Measurements from ENCODE around the gene RSPO3.
"Not testable (repeated sequence)": the region's sequence is repeated elsewhere in the genome, so short reads cannot be mapped to it uniquely, and the experiment has no call there.

RSPO3 gene

DNA sequence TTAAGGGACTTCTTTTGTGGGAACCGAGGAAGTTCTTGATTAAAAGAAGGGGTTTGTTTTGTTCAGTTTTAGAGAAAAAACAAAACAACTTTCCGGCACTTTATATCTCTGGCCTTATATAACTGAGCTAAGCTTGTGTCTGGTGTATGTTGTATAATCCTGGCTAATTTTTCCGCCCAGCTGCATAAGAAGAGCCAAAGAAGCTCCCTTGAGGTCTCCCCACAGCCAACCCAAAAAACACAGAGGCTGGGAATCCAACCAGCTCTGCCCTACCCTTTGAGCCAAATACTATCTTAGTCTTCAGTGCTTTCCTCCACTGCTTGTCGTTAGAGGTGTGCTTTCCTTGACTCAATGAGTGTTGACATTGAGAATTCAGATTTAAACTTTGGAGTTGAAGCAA, 102.7 kb downstream of the RSPO3 start:
- intact Hi-C loops (cut with DNase I; ENCODE audit: low total_unique reads) = no loop called here
- DNase-seq = no peak
- Histone ChIP-seq H3K27ac (no peak overlapping the region), H3K4me3 (no peak overlapping the region), H3K9me3 (no peaks in the 10 kb centered on the region), H3K4me1 (no peaks in the 10 kb centered on the region), H3K27me3 (no peaks in the 10 kb centered on the region), H3K36me3 (no peaks in the 10 kb centered on the region)
- TF ChIP-seq, protein P1, sequence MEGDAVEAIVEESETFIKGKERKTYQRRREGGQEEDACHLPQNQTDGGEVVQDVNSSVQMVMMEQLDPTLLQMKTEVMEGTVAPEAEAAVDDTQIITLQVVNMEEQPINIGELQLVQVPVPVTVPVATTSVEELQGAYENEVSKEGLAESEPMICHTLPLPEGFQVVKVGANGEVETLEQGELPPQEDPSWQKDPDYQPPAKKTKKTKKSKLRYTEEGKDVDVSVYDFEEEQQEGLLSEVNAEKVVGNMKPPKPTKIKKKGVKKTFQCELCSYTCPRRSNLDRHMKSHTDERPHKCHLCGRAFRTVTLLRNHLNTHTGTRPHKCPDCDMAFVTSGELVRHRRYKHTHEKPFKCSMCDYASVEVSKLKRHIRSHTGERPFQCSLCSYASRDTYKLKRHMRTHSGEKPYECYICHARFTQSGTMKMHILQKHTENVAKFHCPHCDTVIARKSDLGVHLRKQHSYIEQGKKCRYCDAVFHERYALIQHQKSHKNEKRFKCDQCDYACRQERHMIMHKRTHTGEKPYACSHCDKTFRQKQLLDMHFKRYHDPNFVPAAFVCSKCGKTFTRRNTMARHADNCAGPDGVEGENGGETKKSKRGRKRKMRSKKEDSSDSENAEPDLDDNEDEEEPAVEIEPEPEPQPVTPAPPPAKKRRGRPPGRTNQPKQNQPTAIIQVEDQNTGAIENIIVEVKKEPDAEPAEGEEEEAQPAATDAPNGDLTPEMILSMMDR (IDR thresholded peaks at IDR 0.05) = no peak

DNA sequence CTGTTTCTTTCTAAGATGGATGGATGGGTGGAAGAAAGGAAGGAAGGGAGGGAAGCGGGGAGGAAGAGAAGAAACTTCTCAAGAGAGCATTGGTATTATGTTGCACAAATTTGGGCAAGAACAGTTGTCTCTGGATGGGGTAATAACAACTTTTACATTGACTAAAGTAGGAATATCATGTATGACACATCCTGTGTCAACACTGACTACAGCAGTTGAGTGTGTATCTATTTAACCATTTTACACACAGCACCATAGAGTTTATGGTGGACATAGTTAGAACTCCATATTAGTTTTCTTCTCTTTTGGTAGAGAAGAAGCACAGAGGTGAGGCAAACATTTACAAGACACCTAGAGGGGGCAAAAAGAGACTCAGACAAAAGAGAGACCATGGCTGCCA, 103.9 kb downstream of the RSPO3 start:
- TF ChIP-seq, protein P1 (IDR thresholded peaks at IDR 0.05) = no peak
- no peaks in the 10 kb centered on the region for H3K36me3 ChIP-seq
- no peak overlapping the region for H3K27ac ChIP-seq
- H3K9me3 ChIP-seq = no peaks in the 10 kb centered on the region
- intact Hi-C loops (cut with DNase I; ENCODE audit: low total_unique reads) = no loop called here
- no peaks in the 10 kb centered on the region for H3K4me1 ChIP-seq
- no peak for DNase-seq
- H3K4me3 ChIP-seq = no peak overlapping the region
- no peaks in the 10 kb centered on the region for H3K27me3 ChIP-seq

DNA sequence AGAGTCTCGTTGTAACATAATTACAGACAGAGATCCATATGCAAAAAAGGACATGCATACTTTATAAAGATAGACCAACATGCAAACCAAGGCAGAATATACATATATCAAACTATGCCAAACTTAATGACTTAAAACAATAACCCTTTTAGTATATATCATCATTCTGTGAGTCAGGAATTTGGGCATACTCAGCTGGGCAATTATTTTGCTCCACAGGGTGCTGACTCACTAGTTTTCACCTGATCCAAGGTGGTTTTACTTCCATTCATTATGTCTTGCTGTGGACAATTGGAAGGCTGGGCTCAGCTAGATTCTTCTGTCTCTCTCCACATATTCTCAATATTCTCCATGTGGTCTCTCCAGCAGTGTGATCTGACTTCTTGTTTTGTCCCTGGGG, 107.0 kb downstream of the RSPO3 start:
- TF ChIP-seq, protein P1 (IDR thresholded peaks at IDR 0.05) = no peak
- Histone ChIP-seq H3K36me3 (no peaks in the 10 kb centered on the region), H3K27me3 (no peaks in the 10 kb centered on the region), H3K9me3 (peaks cover 0 to 6% (median 4%) of the 10 kb centered on the region in 3 donors), H3K27ac (no peak overlapping the region), H3K4me3 (no peak overlapping the region), H3K4me1 (no peaks in the 10 kb centered on the region)
- DNase-seq = no peak
- intact Hi-C loops (cut with DNase I; ENCODE audit: low total_unique reads) = no loop called here

DNA sequence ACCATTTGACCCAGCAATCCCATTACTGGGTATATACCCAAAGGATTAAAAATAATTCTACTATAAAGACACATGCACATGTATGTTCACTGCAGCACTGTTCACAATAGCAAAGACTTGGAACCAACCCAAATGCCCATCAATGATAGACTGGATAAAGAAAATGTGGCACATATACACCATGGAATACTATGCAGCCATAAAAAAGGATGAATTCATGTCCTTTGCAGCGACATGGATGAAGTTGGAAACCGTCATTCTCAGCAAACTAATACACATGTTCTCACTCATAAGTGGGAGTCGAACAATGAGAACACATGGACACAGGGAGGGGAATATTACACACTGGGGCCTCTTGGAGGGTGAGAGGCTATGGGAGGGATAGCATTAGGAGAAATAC, 115.3 kb downstream of the RSPO3 start:
- H3K9me3 ChIP-seq = peaks cover 0 to 12% (median 6%) of the 10 kb centered on the region in 3 donors
- H3K27me3 ChIP-seq; H3K27ac ChIP-seq; intact Hi-C loops (cut with DNase I; ENCODE audit: low total_unique reads); DNase-seq; H3K36me3 ChIP-seq; H3K4me1 ChIP-seq; H3K4me3 ChIP-seq: not testable (repeated sequence)

DNA sequence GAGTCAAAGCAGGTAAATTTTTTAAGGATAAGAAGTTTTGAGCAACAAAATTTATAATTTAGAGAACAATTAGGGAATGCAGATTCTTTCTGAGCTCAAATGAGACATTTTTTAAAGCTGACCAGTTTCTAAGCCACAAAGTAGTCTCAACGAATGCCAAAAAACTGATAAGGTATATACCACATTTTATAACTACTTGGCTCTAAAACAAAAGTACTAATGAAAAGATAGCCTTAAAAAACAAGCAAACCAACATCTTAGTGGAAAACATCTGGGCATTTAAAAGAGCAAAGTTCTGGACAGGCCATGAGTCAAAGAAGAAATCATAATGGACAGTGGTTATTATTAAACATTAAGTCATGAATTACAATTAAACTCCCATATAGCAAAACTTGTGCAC, 125.0 kb downstream of the RSPO3 start:
- H3K36me3 ChIP-seq = no peaks in the 10 kb centered on the region
- no peaks in the 10 kb centered on the region for H3K9me3 ChIP-seq
- intact Hi-C loops (cut with DNase I; ENCODE audit: low total_unique reads) = no loop called here
- DNase-seq = no peak
- no peaks in the 10 kb centered on the region for H3K4me1 ChIP-seq
- H3K27me3 ChIP-seq = no peaks in the 10 kb centered on the region
- no peak overlapping the region for H3K27ac ChIP-seq
- no peak overlapping the region for H3K4me3 ChIP-seq
- TF ChIP-seq, protein P1 (IDR thresholded peaks at IDR 0.05) = no peak

Data from tibial artery (tissue), 4 donors.